Activated gamma-delta T cell treated with anti-CD3 and anti-CD28 coated beads, Interleukin-2, amount 50 U/mL, for 16 hours (primary cell): ENCODE measurements around the gene DMXL1.

Experiments
- DNase-seq: peaks from one replicate; pipeline ENCODE4 v3.0.0-alpha.2; 2020; ENCODE audit warnings: low read depth

DMXL1 gene, protein sequence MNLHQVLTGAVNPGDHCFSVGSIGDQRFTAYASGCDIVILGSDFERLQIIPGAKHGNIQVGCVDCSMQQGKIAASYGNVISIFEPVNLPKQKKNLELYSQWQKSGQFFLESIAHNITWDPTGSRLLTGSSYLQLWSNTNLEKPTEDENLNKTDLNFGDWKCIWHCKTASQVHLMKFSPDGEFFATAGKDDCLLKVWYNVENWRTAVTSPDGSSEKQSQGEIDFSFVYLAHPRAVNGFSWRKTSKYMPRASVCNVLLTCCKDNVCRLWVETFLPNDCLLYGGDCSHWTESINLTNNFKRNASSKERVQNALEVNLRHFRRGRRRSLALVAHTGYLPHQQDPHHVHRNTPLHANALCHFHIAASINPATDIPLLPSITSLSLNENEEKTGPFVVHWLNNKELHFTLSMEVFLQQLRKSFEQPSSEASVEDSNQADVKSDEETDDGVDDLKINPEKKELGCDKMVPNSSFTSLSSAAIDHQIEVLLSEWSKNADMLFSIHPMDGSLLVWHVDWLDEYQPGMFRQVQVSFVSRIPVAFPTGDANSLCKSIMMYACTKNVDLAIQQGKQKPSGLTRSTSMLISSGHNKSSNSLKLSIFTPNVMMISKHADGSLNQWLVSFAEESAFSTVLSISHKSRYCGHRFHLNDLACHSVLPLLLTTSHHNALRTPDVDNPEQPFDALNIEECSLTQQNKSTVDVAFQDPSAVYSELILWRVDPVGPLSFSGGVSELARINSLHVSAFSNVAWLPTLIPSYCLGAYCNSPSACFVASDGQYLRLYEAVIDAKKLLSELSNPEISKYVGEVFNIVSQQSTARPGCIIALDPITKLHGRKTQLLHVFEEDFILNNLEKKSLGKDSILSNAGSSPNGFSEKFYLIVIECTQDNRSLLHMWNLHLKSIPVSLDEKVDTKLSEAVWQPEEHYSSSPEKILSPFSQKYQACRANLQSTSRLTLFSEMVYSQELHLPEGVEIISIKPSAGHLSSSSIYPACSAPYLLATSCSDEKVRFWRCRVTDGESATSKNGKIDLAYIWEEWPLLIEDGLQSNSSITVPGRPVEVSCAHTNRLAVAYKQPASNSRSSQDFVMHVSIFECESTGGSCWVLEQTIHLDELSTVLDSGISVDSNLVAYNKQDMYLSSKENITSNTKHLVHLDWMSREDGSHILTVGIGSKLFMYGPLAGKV (N-terminal part only)

DNA sequence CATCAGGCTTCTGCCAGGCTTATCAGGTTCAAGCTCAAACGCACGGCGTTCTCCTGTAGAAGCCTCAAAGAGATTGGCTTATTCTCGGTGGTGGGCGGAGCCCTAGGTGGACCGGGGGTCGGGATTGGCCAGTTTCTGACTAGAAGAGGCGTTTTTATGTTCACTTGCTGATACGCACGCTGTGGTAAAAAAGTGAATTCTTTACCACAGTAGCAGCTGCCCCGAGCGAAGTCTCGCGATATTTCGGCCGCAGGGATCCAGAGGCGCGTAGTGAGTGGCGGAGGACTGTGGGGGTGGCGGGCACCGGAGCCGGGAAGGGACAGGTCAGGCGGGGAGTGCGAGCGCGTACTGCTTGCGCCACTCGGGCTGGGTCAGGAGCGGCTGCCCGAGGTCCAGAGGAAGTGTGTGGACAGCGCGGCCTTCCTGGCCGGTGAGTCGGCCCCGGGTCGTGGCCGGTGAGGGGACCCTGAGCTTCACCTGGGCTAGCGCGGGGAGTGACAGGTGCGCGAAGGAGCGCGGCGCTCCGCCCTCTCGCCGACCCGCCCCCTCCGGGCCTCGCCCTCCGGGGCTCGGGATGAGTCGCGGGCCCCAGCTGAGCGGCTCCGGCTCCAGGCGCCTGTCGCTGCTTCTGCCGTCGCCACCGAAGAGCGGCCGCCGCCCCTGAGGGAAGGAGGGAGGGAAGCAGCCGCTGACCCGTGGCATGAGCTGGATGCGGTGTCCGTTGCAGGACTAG lies at the start of gene DMXL1:
TSS of gene DMXL1 (plus strand) at position 260 of the 733 bp plus-strand sequence. CDS start 483 bp downstream, outside the sequence.
- peak; percentile 95 for DNase-seq

DNA sequence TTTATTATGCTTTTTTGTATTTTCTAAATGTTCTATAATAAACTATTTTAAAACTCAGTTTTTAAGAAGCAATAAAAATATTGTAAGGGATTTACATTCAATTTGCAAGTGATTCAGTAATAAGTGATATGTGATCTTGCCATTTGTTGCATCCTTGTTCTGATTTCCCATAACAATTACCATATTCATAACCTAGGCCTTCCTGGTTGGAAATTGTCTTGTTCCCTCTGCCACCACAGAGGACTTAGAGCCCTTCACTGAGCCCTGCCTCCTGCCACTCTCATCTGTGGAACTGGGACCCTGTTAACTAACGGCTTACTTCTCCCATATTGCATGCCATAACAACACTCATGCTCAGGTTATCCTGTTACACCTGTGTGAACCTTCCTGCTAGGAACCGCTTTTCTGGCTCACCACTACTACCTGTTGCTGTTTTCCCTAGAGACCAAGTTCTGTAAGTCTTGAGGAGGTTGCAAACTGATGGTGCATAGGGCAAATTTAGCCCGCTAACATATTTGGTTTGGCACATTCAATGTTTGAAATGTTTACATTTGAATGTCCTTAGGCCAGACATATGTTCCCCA lies 49.6 kb upstream of the DMXL1 start:
- no peak for DNase-seq

DNA sequence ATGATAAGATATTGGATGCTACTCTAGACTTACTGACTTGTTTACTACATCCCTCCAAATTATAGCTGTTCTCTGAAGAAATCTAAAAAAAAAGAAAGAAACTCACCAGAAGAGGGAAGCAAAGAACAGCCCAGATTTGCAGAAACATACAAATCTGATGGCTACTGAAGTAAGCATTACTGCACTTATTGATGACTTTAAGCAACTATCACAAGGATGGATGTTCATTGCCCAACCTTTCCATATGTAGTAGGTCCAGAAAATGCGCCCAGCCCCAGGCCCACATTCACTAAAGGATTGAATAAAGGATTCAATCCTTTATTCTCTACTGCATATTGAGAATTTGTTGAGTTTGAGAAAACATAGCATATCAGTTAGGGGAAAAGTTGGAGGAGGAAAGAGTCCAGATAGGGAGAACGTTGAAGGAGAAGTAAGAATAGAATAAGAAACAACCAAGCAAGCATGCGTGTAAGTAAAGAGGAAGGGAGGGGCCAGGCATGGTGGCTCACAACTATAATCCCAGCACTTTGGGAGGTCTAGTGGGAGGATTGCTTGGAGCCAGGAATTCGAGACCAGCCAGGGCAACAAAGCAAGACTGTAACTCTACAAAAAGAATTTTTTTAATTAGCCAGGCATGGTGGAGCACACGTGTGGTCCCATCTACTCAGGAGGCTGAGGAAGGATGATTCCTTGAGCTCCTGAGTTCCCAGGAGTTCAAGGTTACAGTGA lies 48.7 kb upstream of the DMXL1 start:
- DNase-seq, result no peak

GRCh38 chr5:119022773-119023172 lies 48.1 kb upstream of the DMXL1 start:
- no peak for DNase-seq

GRCh38 chr5:119028575-119028974 lies 42.3 kb upstream of the DMXL1 start:
- no peak for DNase-seq

GRCh38 chr5:119031011-119031886 lies 39.6 kb upstream of the DMXL1 start:
- no peak for DNase-seq

- DNase-seq, result no peak
These were observed 39.0 kb upstream of the DMXL1 start for GRCh38 chr5:119031905-119032304.

- DNase-seq, result no peak
These were observed 38.2 kb upstream of the DMXL1 start for GRCh38 chr5:119032656-119033055.

DNA sequence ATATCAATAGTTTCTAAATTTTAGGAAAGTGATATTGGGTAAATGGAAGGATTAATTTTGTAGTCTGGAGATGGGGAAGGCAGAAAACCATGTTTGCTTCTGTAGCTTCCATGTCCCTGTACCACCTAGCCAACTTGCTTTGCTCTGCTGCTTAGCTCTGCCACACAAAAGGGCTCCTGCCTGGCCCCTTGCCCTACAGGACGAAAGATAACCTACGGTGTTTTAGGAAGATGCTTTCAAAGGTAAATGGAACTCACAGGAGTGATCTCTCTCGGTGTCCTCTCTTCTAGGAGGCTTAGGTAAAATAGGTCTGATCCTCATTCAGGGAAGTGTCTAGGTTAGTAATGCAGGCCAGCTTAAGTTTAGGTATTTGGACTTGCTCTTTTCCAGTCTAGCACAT lies 37.8 kb upstream of the DMXL1 start:
- DNase-seq, result no peak

- no peak for DNase-seq
These were observed 34.7 kb upstream of the DMXL1 start for GRCh38 chr5:119036101-119036762.

DNA sequence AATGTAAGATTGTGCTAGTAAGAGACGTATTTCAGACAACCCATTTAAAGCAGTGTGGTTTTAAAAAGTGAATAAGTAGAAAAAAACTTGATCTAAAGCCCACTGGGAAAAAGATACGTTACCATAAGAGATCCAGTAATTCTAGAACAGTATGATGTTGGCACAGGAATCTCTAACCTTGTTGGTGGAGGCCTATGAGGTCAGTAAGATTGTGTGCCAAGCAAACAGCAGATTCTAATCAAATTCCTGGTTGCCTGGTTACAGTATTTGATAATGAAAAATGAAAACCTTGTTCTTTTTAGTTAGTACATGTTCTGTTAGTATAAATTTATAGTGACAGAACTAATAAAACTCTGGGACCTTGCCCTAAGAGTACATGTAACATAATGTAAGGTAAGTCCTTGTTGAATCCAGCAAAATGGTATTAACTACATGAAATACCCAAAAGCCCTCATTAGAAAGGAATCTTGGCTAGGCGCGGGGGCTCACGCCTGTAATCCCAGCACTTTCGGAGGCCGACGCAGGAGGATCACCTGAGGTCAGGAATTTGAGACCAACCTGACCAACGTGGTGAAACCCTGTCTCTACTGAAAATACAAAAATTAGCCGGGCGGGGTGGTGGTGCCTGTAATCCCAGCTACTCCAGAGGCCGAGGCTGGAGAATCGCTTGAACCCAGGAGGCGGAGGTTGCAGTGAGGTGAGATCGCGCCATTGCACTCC lies 33.2 kb upstream of the DMXL1 start:
- DNase-seq, result no peak

- DNase-seq, result no peak
These were observed 22.6 kb upstream of the DMXL1 start for GRCh38 chr5:119048246-119048645.

DNA sequence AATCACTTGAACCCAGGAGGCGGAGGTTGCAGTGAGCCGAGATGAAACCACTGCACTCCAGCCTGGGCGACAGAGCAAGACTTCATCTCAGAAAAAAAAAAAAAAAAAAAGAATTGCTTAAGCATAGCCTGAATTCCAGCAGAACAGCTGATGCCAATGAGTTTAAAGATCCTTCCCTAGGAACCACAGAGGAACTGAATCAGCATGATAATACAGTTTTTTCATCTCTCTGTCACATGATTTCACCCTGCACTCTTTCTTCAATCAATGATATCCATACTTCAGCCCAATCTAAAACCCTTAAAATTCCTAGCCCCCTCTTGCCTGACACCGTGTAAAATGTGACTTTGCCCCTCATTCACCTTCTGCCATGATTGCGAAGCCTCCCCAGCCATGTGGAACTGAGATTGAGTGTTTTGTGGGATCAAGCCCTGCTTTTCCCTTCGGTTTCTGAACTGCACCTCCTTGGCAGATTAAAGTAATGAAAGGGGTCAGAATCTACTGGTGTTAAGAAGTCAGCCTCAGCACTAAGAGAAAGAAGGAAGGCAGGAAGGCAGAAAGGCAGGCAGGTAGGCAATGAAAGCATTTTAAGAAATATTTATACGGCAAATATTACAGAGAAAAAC lies 20.9 kb upstream of the DMXL1 start:
- no peak for DNase-seq

DNA sequence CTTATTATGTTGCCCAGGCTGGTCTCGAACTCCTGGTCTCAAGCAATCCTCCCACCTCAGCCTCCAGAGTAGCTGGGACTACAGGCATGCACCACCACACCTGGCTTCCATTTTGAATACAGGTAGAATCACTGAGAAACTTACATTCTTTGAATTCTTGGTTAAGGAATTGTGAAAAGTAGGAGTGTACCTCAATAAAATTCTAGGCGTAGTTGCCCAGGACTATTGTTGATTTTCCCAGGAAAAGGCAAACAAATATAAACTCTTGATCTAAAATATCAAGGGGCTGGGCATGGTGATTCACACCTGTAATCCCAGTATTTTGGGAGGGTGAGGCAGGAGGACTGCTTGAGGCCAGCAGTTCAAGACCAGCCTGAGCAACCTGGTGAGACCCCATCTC lies 16.8 kb upstream of the DMXL1 start:
- DNase-seq, result no peak

DNA sequence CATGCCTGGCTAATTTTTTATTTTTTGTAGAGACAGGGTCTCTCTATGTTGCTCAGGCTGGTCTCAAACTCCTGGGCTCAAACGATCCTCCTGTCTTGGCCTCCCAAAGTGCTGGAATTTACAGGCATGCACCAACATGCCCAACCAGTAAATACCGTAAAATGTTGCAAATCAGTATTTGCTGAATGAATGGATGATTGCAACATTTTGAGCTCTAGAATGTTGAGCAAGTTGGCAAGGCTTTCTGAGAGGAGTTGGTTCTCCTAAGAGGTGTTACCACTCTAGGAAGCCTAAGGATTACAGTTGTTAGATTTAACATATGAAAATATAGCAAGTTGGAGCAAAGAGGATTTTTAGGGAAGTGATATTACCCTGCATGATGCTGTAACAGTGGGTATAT lies 15.6 kb upstream of the DMXL1 start:
- no peak for DNase-seq

GRCh38 chr5:119058979-119059529 lies 11.8 kb upstream of the DMXL1 start:
- no peak for DNase-seq

DNA sequence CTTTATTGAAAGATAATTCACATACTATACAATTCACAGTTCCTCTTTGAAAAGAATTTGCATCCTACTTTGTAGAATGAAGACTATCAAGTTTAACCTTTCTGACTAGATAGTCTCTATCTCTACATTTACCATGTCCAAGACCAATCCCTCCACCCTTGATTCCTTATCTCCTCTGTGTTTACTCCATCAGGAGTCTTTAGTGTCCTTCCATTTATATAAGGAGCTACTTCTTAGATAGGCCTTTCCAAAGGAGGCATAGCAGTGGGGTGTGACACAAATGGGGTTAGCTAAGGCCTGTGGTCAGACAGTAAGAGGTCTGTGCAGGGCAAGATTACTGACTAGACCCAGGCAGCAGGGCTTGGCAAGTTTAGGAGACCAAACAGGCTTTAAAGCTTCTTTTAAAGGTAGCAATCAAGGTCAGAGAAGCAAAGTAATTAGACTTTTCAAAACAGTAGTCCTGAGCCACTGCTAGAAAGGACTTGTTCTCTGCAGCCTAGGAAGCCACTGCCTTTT lies 11.1 kb upstream of the DMXL1 start:
- DNase-seq, result no peak
